Breast epithelium (tissue), 4 donors: Measurements from ENCODE around the gene HELT. TPM values are rescaled to one million over a fixed set of nuclear protein-coding genes. Genes with fewer than 3 reads are reported as not detected.

Experiments used
- DNase-seq, 2 donors: peaks; one replicate each; pipeline ENCODE4 v3.0.0-alpha.2; 2019; ENCODE audit warnings: low spot score in 2 of 2
- H3K27ac ChIP-seq, 2 donors: fragments of 200-600 bp; sonication (generic) in 1 of 2; one replicate each; pipeline ENCODE4 v1.5.1; 2016 to 2019; ENCODE audit warnings: mild to moderate bottlenecking in 1 of 2
- H3K27me3 ChIP-seq, 2 donors: fragments of 200-600 bp; sonication (generic) in 1 of 2; one replicate each; pipeline versions ENCODE4 v1.5.1 to v1.6.0; 2017 to 2019; ENCODE audit warnings: control low read depth in 1 of 2, mild to moderate bottlenecking in 1 of 2
- H3K36me3 ChIP-seq: fragments of 200-600 bp; one replicate; pipeline ENCODE4 v1.5.1; 2019
- H3K4me1 ChIP-seq, 2 donors: fragments of 200-600 bp; sonication (generic); one replicate each; pipeline ENCODE4 v1.5.1; 2016 to 2019; ENCODE audit warnings: control low read depth in 1 of 2
- H3K4me3 ChIP-seq, 3 donors: fragments of 200-600 bp; sonication (generic); 1 replicate in 2 of 3; 2 replicates in 1 of 3; pipeline ENCODE4 v1.5.1; 2016 to 2019; ENCODE audit warnings: mild to moderate bottlenecking in 3 of 3, moderate library complexity in 2 of 3
- H3K9me3 ChIP-seq, 2 donors: fragments of 200-600 bp; sonication (generic) in 1 of 2; one replicate each; pipeline ENCODE4 v1.5.1; 2016 to 2019; ENCODE audit warnings: control low read depth in 1 of 2
- CTCF ChIP-seq, 3 donors: fragments of 450-650 bp; IDR thresholded peaks; one replicate each; pipeline ENCODE4 v1.5.1; 2016 to 2017; ENCODE audit warnings: antibody characterized with exemption in 3 of 3, mild to moderate bottlenecking in 3 of 3, moderate library complexity in 3 of 3
- POLR2A ChIP-seq: fragments of 450-650 bp; IDR thresholded peaks from one replicate; pipeline ENCODE4 v1.6.1; 2016; ENCODE audit warnings: antibody characterized with exemption, mild to moderate bottlenecking, moderate library complexity
- POLR2AphosphoS5 ChIP-seq, 3 donors: sonication (generic); formaldehyde crosslinking; IDR thresholded peaks; one replicate each; pipeline ENCODE4 v1.6.1; 2017; ENCODE audit warnings: antibody characterized with exemption in 3 of 3
- intact Hi-C: fragments of 100-400 bp; cut with DNase I; formaldehyde crosslinking; loops from one replicate; pipeline ENCODE4 v1.15.1; 2023; ENCODE audit warnings: low total_unique reads
- total RNA-seq, 3 donors: library from RNA; depleted of rRNA; stranded (reverse); fragments of >200 nt; gene quantifications; one replicate each; pipeline ENCODE4 v1.1.0, GENCODE V29; 2016

Gene HELT
- total RNA-seq, 3 donors from 2014 or later, result not detected

- H3K4me3 ChIP-seq, result no peak overlapping the region
- TF ChIP-seq CTCF (IDR thresholded peaks at IDR 0.05), result no peak
- no peak for TF ChIP-seq POLR2A
- TF ChIP-seq POLR2AphosphoS5 (IDR thresholded peaks at IDR 0.05), result no peak
- intact Hi-C loops, result no loop called here
- DNase-seq, result no peak
- H3K36me3 ChIP-seq, result no peaks in the 10 kb centered on the region
- no peaks in the 10 kb centered on the region for H3K4me1 ChIP-seq
- H3K9me3 ChIP-seq, result no peaks in the 10 kb centered on the region
- H3K27me3 ChIP-seq, result no peaks in the 10 kb centered on the region
- H3K27ac ChIP-seq, result no peak overlapping the region
Observed at GRCh38 chr4:184977747-184978146, 40.5 kb upstream of the HELT start.

- intact Hi-C loops, result no loop called here
- Histone ChIP-seq H3K9me3 (no peaks in the 10 kb centered on the region), H3K36me3 (no peaks in the 10 kb centered on the region), H3K27me3 (no peaks in the 10 kb centered on the region), H3K4me3 (no peak overlapping the region), H3K27ac (no peak overlapping the region), H3K4me1 (no peaks in the 10 kb centered on the region)
- TF ChIP-seq CTCF (IDR thresholded peaks at IDR 0.05) (no peak), POLR2A (no peak), POLR2AphosphoS5 (IDR thresholded peaks at IDR 0.05) (no peak)
- no peak for DNase-seq
Observed at GRCh38 chr4:184978211-184978610, 40.1 kb upstream of the HELT start.

GRCh38 chr4:184979461-184980124 is 38.7 kb upstream of the HELT start:
- Histone ChIP-seq H3K36me3 (no peaks in the 10 kb centered on the region), H3K27ac (no peak overlapping the region), H3K4me3 (no peak overlapping the region), H3K9me3 (no peaks in the 10 kb centered on the region), H3K4me1 (no peaks in the 10 kb centered on the region), H3K27me3 (no peaks in the 10 kb centered on the region)
- intact Hi-C loops, result no loop called here
- DNase-seq, result no peak
- TF ChIP-seq CTCF (IDR thresholded peaks at IDR 0.05) (no peak), POLR2A (no peak), POLR2AphosphoS5 (IDR thresholded peaks at IDR 0.05) (no peak)

- H3K36me3 ChIP-seq, result no peaks in the 10 kb centered on the region
- intact Hi-C loops, result no loop called here
- TF ChIP-seq POLR2AphosphoS5 (IDR thresholded peaks at IDR 0.05) (no peak), POLR2A (no peak), CTCF (IDR thresholded peaks at IDR 0.05) (no peak)
- no peak for DNase-seq
- H3K27me3 ChIP-seq, result no peaks in the 10 kb centered on the region
- H3K4me1 ChIP-seq, result no peaks in the 10 kb centered on the region
- H3K4me3 ChIP-seq, result no peak overlapping the region
- no peak overlapping the region for H3K27ac ChIP-seq
- no peaks in the 10 kb centered on the region for H3K9me3 ChIP-seq
Observed at GRCh38 chr4:184980261-184980660, 38.0 kb upstream of the HELT start.

GRCh38 chr4:184983672-184984356 is 34.5 kb upstream of the HELT start:
- Histone ChIP-seq H3K27me3 (no peaks in the 10 kb centered on the region), H3K36me3 (no peaks in the 10 kb centered on the region), H3K4me3 (no peak overlapping the region), H3K4me1 (no peaks in the 10 kb centered on the region), H3K27ac (no peak overlapping the region), H3K9me3 (no peaks in the 10 kb centered on the region)
- no peak for TF ChIP-seq POLR2A
- peak in 1 of 3 donors; percentile 9 for TF ChIP-seq CTCF (IDR thresholded peaks at IDR 0.05)
- DNase-seq, result peak in 1 of 2 donors; percentile 57
- intact Hi-C loops, result no loop called here
